NK-92 (cell line): Measurements from ENCODE around the gene MYLK2.
"Not testable (repeated sequence)": the region's sequence is repeated elsewhere in the genome, so short reads cannot be mapped to it uniquely, and the experiment has no call there.

Experiments used
- DNase-seq: peaks from one replicate; lab custom pipeline; 2025; ENCODE audit not compliant: unreplicated experiment; lab: John Stamatoyannopoulos, UW

Gene MYLK2

DNA sequence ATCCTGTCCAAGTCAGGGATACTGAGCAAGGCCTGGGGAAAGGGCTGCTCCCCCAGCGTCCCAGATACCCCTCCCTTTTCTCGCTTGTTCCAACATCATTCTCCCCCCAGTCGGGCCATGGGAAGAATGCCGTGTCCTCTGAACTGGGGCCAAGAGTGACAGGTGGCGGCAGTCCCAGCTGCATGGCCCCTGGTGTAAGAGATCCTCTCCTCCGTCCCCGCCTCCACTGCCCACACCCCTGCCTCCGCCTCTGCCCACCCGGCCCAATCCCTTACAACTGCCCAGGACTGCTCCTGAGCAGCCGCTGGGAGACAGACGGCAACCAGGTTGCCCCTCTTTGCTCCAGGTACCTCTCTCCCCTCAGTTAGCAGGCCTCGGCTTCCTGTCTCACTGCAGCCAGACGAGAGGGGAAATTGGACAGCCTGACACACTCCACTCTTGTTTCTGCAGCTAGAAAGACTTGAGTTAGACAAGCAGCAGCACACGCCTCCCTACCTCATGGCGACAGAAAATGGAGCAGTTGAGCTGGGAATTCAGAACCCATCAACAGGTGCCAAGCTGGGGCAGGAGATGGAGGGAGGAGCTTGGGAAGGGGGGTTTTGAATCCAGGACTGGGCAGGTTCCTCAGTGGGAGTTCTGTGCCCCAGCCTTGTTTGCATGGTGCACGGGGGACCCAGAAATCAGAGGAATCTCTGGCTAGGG, at the start of gene MYLK2:
Gene MYLK2, plus strand, starts transcription at position 274 of the 702 bp plus-strand sequence. Its CDS starts 225 bp downstream, at position 499.
- DNase-seq = no peak

GRCh38 chr20:31769681-31770080, 49.5 kb upstream of the MYLK2 start:
- no peak for DNase-seq

DNA sequence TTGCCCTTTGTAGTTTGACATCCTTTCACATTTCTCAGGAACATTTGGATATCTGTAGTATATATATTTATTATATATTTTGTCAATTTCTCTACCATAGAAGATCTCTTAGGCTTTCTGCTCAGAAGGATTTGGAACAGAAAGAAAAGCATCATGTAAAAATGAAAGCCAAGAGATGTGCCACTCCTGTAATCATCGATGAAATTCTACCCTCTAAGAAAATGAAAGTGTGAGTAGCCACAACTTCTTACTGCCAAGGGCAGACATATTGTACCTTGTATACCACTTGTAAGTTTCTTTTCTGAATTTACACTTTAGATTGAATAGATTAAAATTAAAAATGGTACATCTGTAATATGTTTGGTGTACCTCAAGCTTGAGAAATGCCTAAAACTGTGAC, 48.9 kb upstream of the MYLK2 start:
- no peak for DNase-seq

DNA sequence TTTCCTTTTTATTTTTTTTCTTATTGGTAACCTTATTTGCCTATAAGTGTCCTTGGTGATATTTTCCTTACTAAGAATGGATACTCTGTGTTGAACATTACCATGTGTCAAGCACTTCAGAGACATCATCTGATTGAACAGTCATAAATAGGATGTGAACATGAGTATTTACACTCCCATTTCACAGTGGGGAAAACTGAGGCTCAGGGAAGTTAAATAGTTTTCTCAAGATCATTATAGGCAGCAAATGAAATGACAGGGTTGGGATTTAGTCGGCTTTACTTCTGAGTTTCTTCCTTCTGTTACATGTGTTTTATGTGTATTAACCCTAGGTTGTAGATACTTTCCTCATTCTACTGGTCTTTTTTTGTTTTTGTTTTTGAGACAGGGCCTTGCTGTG, 44.7 kb upstream of the MYLK2 start:
- no peak for DNase-seq

DNA sequence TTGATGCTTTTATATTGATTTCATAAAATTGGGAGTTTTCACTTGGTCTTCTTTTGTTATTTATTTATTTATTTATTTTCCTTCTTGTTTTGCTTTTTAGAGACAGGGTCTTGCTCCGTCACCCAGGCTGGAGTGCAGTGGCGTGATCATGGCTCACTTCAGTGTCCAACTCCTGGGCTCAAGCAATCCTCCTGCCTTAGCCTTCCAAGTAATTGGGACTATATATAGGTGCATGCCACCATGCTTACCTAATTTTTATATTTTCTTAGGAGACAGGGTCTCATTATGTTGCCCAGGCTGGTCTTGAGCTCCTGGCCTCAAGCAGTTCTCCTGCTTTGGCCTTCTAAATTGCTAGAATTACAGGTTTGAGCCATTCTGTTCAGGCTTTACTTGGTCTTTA, 38.3 kb upstream of the MYLK2 start:
- DNase-seq = no peak

DNA sequence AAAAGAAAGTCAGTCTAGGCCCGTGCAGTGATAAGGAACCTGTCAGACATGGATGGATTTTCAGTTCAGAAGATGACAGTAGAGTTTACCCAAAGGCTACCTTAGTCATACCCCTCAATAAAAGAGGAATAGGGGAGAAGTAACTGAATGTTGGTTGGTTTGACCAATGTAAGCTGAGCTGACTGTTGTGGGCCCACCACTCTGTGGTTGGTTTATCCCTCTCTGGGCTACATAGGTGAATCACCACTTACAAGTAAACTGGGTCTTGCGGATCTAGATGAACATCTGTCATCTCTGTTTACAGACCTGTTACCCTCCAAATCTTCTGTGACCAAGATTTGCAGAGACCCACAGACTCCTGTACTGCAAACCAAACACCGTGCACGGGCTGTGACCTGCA, 37.2 kb upstream of the MYLK2 start:
- DNase-seq = no peak

DNA sequence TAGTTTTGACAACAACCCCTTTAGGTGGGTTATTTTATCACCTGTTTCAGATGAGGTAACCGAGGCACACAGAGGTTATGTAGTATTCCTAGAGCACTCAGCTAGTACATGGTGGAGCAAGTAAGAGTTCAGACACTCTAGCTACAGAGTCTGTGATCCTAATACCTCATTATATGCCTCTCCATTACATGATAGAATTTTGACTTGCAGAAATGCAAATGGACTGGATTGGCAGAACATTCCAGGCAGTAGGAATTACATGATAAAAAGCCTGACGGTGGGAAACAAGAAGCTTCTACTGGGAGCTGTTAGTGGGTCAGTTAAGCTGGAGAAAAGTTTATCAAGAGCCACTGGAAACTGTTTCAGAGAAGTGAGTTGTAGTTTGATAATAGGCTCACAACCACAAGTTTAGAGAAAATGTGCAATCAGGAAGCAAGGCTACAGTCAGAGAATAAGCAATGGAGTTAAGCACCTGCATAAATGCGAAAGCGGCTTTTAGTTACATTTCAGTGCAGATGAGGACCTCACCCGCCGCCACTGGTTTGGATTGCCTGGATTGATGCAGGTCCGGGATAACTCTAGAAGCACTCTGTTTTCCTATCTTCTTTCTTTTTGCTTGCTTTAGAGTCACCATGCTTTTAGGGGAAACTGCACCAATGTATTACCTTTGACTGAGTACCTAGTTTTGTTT, 34.7 kb upstream of the MYLK2 start:
- DNase-seq = no peak

- no peak for DNase-seq
Observed at GRCh38 chr20:31785089-31785488, 34.1 kb upstream of the MYLK2 start.

- DNase-seq = no peak
Observed at GRCh38 chr20:31788578-31788977, 30.6 kb upstream of the MYLK2 start.

DNA sequence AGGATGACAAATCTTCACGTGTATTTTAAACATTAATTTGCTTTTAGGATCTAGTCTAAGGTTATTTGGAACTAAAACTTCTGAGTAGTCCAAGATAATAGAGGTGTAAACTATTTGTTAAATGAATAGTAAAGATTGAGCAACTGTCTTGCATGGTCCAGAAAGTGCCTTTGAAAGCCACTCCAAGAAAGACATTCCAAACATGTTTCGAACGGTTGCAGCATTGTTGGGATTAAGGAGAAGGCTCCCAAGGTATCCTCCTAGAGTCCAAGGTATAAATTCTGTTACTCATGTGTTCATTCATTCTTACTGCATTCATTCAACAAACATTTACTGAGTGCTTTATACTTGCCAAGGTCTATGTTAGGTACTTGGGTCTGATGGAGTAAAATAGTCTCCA, 28.8 kb upstream of the MYLK2 start:
- no peak for DNase-seq

DNA sequence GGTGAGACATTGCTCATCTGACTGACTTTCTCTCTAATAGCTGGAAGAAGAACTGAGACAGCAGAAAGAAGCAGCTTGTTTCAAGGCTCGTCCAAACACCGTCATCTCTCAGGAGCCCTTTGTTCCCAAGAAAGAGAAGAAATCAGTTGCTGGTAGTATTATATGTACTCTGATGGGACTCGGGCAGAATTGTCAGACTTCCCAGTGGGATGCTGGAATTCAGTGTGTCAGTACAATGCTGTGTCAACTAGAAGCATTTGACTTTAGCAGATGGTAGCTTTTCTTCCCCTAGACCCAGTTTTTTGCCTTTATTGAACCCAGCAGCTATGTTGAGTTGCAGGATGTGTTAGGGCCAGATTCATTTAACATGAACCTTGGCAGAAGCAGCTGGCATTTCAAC, 21.8 kb upstream of the MYLK2 start:
- DNase-seq = no peak

- DNase-seq = no peak
Observed at GRCh38 chr20:31801508-31801907, 17.6 kb upstream of the MYLK2 start.

GRCh38 chr20:31803552-31804291, 15.4 kb upstream of the MYLK2 start:
- DNase-seq = no peak

DNA sequence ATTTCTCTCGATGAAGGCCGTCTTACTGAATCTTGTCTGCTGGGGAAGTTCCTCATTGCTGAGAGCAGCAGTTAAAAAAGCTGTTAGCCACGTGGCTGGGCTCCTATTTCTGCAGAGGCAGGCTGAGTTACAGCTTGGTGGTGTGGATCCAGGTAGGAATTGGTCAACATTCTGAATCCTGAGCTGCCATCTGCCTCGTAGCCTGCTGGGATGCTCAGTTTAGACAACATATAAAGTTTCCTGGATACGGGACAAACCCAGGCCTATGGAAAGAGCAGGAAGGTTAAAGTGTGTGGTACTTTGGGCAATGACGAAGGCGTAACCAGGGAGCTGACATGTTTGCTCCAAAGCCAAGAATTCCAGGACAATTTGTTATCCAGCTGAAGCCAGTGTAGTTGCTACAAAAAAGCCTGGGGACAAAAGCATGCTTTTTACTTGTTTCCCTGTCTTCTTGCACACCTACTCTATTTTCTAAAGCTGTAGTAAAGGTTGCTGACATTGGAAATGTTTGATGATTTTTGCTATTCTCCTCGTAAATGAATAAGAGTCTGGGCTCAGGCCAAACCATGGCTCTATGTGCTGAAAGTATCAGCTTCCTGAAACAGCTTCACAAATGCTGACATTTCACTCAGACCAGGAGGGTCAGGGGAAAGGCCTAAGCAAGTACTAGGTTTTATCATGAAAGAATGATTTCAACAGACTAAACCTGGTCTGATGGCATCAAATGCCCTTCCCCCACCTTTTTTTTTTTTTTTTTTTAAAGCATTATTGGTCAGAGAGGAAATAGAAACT, 12.4 kb upstream of the MYLK2 start:
- DNase-seq = no peak

- no peak for DNase-seq
Observed at GRCh38 chr20:31808481-31808880, 10.7 kb upstream of the MYLK2 start.

GRCh38 chr20:31809661-31810060, 9.5 kb upstream of the MYLK2 start:
- DNase-seq = no peak

- DNase-seq = no peak
Observed at GRCh38 chr20:31811198-31811597, 8.0 kb upstream of the MYLK2 start.

DNA sequence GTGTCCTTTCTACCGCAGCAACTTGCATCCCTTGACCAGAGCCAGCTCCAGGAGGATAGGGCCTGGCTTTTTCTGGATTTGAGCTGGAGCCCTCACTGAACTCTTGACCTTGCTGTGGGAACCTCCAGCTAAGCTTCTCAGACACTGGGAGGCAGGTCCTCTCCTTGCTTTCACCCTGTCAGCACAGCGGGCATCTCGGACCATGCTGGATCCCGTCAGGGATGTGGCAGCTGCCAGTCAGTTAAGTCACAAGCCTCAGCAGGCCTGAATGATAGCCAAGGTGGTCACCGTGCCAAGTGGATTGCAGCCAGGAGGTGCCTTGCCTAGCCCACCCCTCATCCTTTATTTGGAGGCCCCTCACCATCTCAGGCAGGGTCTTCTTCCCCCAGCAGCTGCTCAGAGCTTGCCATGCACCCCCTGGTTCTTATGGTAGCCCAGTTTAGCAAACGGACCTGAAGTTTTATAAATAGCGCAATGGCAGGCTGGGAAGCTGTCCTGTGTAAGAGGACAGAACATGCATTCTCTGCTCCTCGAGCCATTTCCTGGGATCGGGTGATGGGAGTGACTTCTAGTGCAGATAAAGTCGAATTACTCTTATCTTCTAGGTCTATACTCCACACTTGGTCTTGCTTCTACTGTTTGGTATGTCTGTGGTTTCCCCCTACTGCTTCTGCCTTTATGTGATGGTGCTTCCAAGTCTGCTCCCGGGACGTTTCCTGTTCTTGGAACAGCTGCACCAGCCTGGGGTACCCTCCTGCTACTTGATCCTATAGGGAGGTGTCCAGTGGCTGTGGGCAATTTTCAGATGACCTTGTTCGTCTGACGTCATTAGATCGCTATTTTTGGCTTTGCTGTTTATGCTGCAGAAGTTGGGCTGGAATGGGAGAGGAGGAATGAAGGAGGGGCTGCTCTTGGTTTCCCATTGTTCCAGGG, 7.1 kb upstream of the MYLK2 start:
- DNase-seq = no peak

DNA sequence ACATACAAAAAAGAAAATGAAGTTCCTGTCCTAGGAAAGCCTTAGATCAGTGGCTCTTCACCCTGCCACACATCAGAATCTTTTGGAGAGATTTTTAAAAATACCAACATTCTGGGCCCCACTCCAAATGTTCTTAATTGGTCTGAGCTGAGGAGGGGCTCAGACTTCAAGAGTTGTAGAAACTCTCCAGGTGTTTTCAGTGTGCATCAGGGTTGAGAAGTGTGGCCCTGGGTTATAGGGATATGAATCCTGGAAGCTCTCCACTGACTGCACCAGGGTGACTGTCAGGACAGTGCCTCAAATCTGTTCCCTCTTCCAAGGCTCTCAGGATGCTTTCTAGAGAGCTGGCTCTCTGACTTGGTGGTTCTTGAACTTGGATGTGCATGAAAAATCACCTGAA, 5.5 kb upstream of the MYLK2 start:
- no peak for DNase-seq

DNA sequence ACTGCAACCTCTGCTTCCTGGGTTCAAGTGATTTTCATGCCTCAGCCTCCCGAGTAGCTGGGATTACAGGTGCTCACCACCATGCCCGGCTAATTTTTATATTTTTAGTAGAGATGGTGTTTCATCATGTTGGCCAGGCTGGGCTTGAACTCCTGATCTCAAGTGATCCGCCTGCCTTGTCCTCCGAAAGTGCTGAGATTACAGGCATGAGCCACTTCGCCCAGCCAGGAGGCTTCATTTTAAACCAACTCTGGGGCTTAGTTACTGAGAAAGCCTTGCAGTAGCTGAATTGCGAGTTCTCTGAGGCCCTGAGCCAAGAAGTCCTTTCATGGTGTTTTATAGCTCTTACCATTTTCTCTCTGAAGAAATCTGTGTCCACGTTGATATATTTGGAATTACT, 5.0 kb upstream of the MYLK2 start:
- not testable (repeated sequence) for DNase-seq
